Measurements from ENCODE around the gene ATP6V0B. TPM values are rescaled to one million over a fixed set of nuclear protein-coding genes. Genes with fewer than 3 reads are reported as not detected.

ATP6V0B gene
- total and polyA plus RNA-seq, 2 of the 13 experiments (the other 11 are each of a cell fraction or from before 2014, with no cell fraction given), result 157 to 161 TPM

DNA sequence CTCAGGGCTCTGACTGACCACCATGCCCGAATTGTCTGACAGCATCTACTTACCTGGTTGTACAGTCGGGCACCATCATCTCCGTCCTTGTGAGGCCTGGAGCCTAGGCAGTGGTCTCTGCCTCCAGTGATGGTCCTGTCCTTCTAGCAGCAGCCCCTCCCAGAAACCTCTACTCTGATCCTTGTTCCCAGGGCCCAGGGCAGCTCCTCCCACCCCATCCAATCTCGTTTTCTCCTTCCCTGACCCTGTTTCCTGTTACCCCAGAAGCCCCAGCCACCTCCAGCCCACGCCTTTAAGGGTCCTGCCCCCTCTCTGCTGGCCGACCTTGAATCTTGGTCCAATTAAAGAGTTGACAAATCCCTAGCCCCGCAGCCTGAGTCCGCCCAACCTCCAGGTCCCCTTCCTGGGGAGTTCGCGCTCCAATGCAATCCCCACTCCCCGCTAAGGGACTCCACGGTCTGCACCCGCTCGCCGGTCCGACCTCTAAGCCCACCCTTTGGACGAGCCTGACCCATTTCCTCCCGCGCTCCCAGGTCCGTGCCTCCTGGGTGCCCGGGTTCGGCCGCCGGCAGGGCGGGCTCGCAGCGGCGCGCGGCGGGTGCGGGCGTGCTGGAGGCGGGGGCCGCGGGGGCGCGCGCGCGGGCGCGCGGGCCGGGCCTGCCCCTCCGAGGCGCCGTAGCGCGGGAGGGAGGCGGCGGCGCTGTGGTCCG lies 3.9 kb downstream of the ATP6V0B start, which contains the start of gene B4GALT2 (continued):
- TF ChIP-seq MIER2 (CRISPR knock-in tag; IDR thresholded peaks at IDR 0.05), result no peak
- TF ChIP-seq ZNF232 (CRISPR knock-in tag; IDR thresholded peaks at IDR 0.05; ENCODE audit: borderline replicate concordance), result peak; percentile 36; the same call in 1 of the 2 replicates
- TF ChIP-seq RARA (CRISPR knock-in tag; IDR thresholded peaks at IDR 0.05), result 0 out of 2 replicates have a peak, but pooled peaks have one; percentile 7
- peak; percentile 68; the same call in 1 of the 2 replicates for TF ChIP-seq HDAC1 (CRISPR knock-in tag; IDR thresholded peaks at IDR 0.05)
- peak; percentile 80 for TF ChIP-seq AGO1 (IDR thresholded peaks at IDR 0.05; ENCODE audit: low read depth, low read length, poor library complexity, severe bottlenecking)
- no peak for TF ChIP-seq ETV5 (CRISPR knock-in tag; IDR thresholded peaks at IDR 0.05; ENCODE audit: borderline replicate concordance)
- no peak for TF ChIP-seq STAT5B (CRISPR knock-in tag; IDR thresholded peaks at IDR 0.05)
- no peak for TF ChIP-seq JUN (CRISPR knock-in tag; IDR thresholded peaks at IDR 0.05)
- TF ChIP-seq ZNF367 (CRISPR knock-in tag; IDR thresholded peaks at IDR 0.05; ENCODE audit: borderline replicate concordance), result no peak
- 0 out of 2 replicates have a peak, but pooled peaks have one; percentile 15 for TF ChIP-seq ZKSCAN1 (IDR thresholded peaks at IDR 0.05; ENCODE audit: low read length)
- TF ChIP-seq PHF21A (CRISPR knock-in tag; IDR thresholded peaks at IDR 0.05), result peak; percentile 35; the same call in 1 of the 2 replicates
- no peak for TF ChIP-seq TOPORS (CRISPR knock-in tag; IDR thresholded peaks at IDR 0.05)
- 0 out of 2 replicates have a peak, but pooled peaks have one; percentile 21 for TF ChIP-seq ZNF777 (CRISPR knock-in tag; IDR thresholded peaks at IDR 0.05)
- TF ChIP-seq POLR2A (IDR thresholded peaks at IDR 0.05; ENCODE audit: insufficient read depth in 1 of 2, low read depth in 2 of 2, low read length in 2 of 2), result peak in 1 of 2 experiments; percentile 69; a peak in 1 of 4 replicates
- no peak for TF ChIP-seq IKZF5 (CRISPR knock-in tag; IDR thresholded peaks at IDR 0.05)
- 0 out of 2 replicates have a peak, but pooled peaks have one; percentile 73 for TF ChIP-seq NPAS2 (CRISPR knock-in tag; IDR thresholded peaks at IDR 0.05; ENCODE audit: borderline replicate concordance)
- TF ChIP-seq DR1 (CRISPR knock-in tag; IDR thresholded peaks at IDR 0.05), result peak; percentile 27; the same call in 1 of the 2 replicates
- TF ChIP-seq, protein P1, sequence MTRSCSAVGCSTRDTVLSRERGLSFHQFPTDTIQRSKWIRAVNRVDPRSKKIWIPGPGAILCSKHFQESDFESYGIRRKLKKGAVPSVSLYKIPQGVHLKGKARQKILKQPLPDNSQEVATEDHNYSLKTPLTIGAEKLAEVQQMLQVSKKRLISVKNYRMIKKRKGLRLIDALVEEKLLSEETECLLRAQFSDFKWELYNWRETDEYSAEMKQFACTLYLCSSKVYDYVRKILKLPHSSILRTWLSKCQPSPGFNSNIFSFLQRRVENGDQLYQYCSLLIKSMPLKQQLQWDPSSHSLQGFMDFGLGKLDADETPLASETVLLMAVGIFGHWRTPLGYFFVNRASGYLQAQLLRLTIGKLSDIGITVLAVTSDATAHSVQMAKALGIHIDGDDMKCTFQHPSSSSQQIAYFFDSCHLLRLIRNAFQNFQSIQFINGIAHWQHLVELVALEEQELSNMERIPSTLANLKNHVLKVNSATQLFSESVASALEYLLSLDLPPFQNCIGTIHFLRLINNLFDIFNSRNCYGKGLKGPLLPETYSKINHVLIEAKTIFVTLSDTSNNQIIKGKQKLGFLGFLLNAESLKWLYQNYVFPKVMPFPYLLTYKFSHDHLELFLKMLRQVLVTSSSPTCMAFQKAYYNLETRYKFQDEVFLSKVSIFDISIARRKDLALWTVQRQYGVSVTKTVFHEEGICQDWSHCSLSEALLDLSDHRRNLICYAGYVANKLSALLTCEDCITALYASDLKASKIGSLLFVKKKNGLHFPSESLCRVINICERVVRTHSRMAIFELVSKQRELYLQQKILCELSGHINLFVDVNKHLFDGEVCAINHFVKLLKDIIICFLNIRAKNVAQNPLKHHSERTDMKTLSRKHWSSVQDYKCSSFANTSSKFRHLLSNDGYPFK (CRISPR knock-in tag; IDR thresholded peaks at IDR 0.05; ENCODE audit: borderline replicate concordance), result 0 out of 2 replicates have a peak, but pooled peaks have one; percentile 38
- peak; percentile 36; the same call in 1 of the 2 replicates for TF ChIP-seq MEF2D (CRISPR knock-in tag; IDR thresholded peaks at IDR 0.05)
- TF ChIP-seq SRSF1 (optimal IDR thresholded peaks at IDR 0.05; ENCODE audit: low read depth, low read length), result no peak
- TF ChIP-seq ZNF567 (CRISPR knock-in tag; IDR thresholded peaks at IDR 0.05; ENCODE audit: borderline replicate concordance), result 0 out of 2 replicates have a peak, but pooled peaks have one; percentile 61
- TF ChIP-seq ZNF746 (CRISPR knock-in tag; IDR thresholded peaks at IDR 0.05), result peak; percentile 28; the same call in 1 of the 2 replicates
- TF ChIP-seq DNMT1 (CRISPR knock-in tag; IDR thresholded peaks at IDR 0.05), result 0 out of 2 replicates have a peak, but pooled peaks have one; percentile 26
- TF ChIP-seq SPEN (CRISPR knock-in tag; IDR thresholded peaks at IDR 0.05; ENCODE audit: low read depth), result peak; percentile 42
- peak; percentile 44; the same call in 1 of the 2 replicates for TF ChIP-seq MEIS1 (CRISPR knock-in tag; IDR thresholded peaks at IDR 0.05; ENCODE audit: borderline replicate concordance)
- TF ChIP-seq ZNF891 (CRISPR knock-in tag; IDR thresholded peaks at IDR 0.05), result no peak; the same call in 1 of the 2 replicates
- 0 out of 2 replicates have a peak, but pooled peaks have one; percentile 36 for TF ChIP-seq PPARG (CRISPR knock-in tag; conservative IDR thresholded peaks at IDR 0.05)
- TF ChIP-seq KLF13 (CRISPR knock-in tag; IDR thresholded peaks at IDR 0.05), result no peak

Measured in HepG2 (cell line).